Upper lobe of left lung (tissue), 4 donors: ENCODE measurements around the gene TRIM40.

Experiments used
- EP300 ChIP-seq, 4 donors: sonication (generic); formaldehyde crosslinking; IDR thresholded peaks; one replicate each; pipeline ENCODE4 v1.5.1; 2017; ENCODE audit warnings: antibody characterized with exemption in 4 of 4, control low read depth in 2 of 4
- POLR2A ChIP-seq, 4 donors: fragments of 450-650 bp; IDR thresholded peaks; one replicate each; pipeline ENCODE4 v1.5.1; 2016 to 2017; ENCODE audit warnings: antibody characterized with exemption in 4 of 4, mild to moderate bottlenecking in 2 of 4
- POLR2AphosphoS5 ChIP-seq, 2 donors: sonication (generic); formaldehyde crosslinking; IDR thresholded peaks; one replicate each; pipeline ENCODE4 v1.5.1; 2017; ENCODE audit warnings: antibody characterized with exemption in 2 of 2
- TF ChIP-seq, protein P1 (sequence below), 6 experiments: fragments of 450-650 bp in 4 of 6; fragments of 200-600 bp in 2 of 6; sonication (generic) in 2 of 6; IDR thresholded peaks; one replicate each; pipeline ENCODE4 v1.5.1; 2016 to 2019; ENCODE audit warnings: antibody characterized with exemption in 6 of 6

DNA sequence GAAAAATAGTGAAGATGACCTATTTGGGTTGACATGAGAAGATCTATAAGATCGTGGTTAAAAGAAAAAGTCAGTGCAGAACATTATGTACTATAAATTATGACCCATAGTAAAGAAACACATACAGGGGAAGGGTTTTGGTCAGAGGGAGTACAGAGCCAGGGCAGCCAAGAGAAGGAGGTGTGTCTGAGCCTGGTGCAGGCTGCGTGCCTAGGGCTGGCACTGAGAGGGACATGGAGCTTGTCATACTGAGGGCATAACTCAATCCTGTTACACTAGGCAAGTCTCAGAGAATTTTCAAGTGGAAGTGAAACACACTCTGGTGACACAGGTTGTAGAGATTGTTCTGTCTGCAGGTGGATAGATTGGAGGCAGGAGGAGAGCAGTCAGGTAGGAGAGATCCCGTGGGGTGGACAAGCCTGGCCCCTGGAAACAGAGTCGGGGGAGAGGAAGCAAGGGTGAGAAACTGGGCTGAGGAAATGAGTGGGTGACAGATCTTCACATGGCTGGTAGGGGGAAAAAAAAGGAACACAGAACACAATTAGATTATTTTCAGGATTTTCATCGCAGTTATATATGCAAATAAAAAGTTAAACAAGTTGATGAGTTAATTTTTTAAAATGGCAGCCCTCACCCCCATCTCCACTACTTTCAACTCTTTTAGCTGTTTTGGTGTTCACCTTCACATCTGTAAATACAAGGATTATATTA is 41.8 kb upstream of the TRIM40 start:
- TF ChIP-seq, protein P1, sequence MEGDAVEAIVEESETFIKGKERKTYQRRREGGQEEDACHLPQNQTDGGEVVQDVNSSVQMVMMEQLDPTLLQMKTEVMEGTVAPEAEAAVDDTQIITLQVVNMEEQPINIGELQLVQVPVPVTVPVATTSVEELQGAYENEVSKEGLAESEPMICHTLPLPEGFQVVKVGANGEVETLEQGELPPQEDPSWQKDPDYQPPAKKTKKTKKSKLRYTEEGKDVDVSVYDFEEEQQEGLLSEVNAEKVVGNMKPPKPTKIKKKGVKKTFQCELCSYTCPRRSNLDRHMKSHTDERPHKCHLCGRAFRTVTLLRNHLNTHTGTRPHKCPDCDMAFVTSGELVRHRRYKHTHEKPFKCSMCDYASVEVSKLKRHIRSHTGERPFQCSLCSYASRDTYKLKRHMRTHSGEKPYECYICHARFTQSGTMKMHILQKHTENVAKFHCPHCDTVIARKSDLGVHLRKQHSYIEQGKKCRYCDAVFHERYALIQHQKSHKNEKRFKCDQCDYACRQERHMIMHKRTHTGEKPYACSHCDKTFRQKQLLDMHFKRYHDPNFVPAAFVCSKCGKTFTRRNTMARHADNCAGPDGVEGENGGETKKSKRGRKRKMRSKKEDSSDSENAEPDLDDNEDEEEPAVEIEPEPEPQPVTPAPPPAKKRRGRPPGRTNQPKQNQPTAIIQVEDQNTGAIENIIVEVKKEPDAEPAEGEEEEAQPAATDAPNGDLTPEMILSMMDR (IDR thresholded peaks at IDR 0.05) = no peak
- TF ChIP-seq POLR2A (IDR thresholded peaks at IDR 0.05) = no peak
- no peak for TF ChIP-seq POLR2AphosphoS5 (IDR thresholded peaks at IDR 0.05)
- no peak for TF ChIP-seq EP300 (IDR thresholded peaks at IDR 0.05)
